HG03175 (cell line): ENCODE data around the gene CYBB.
A peak's percentile ranks its signal among the peaks of the same experiment; 100 is the strongest.
"Not testable (repeated sequence)": the region's sequence is repeated elsewhere in the genome, so short reads cannot be mapped to it uniquely, and the experiment has no call there.

Experiments
- ATAC-seq: cut with Tn5 transposase; IDR thresholded peaks from one replicate; pipeline ENCODE4 v1.9.1; 2021; ENCODE audit warnings: mild to moderate bottlenecking, moderate library complexity; ENCODE audit not compliant: unreplicated experiment

Gene CYBB

DNA sequence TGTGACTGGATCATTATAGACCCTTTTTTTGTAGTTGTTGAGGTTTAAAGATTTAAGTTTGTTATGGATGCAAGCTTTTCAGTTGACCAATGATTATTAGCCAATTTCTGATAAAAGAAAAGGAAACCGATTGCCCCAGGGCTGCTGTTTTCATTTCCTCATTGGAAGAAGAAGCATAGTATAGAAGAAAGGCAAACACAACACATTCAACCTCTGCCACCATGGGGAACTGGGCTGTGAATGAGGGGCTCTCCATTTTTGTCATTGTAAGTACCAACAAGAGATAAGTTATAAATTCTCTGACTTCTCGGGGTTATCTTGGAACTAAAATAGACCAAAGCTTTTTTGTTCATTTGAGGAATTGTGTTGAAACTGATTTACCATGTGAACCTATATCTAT is at the start of gene CYBB:
TSS of gene CYBB (plus strand) at position 203 of the 400 bp plus-strand sequence. CDS start at position 222, 19 bp downstream.
- ATAC-seq, result peak; percentile 48

DNA sequence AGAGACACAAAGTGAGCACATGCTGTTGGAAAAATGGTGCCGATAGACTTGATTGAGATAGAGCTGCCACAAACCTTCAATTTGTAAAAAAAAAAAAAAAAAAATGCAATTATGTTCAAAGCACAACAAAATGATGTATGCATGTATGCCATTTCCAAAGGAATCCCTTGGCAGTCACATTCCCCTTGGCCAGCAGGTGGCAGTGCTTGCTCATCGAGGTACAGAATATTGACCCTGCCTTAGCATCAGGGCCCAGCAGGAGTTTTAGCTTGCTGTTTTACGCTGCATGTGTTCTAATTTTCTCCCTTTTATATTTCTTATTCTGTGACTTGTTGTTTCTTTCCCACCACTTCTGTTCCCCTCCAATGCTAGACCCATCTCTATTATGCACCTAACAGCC is 34.5 kb upstream of the CYBB start:
- ATAC-seq, result peak; percentile 64

DNA sequence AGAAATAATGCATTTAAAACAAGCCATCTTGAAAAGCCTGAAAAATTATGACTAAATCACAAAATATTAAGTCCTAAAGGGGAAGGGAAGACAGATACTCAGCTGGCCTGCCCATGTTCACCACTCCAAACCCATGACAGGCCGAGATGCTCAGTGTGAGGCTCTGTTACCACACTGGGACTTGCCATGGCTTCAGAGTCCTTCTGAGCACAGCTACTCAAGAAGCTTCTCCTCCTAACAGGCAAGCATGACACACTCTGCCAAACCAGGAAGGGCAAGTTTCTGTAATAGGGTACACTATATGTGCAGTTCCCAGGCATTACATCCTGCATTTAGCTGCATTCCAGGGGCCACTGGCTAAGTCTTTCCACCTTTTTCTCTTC is 34.0 kb upstream of the CYBB start:
- ATAC-seq, result peak; percentile 35

DNA sequence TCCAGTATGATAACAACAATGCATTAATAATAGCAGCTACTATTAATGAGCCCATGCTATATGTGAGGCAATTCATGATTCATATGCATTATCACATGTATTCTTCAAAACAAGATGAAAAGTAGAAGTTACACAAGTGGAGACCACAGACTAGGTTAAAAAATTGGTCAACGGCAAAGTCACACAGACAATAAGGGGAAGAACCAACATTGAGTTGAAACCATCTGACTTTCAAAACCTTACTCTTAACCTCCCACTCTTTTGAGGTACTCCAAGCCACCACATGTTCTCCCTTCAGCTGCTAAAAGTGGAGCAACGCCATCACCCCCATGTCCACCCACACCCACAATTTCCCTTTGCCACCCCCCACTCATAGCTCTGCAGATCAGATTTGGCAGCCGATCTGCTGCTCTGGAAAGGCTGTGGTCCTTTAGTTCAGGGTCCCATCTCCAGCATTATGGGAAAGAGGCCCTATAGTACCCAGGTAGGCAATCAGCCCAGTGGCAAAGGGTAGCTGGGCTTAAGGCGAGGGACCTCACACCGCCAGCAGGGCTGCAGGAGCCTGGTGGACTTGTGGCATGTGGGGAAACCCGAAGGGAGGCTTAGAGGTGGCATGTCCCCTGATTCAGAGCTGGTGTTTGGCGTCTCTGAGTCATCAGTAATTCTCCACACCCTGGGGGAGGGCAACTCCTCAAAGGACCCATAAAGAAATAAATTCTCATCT is 33.5 kb upstream of the CYBB start:
- ATAC-seq, result peak; percentile 90

DNA sequence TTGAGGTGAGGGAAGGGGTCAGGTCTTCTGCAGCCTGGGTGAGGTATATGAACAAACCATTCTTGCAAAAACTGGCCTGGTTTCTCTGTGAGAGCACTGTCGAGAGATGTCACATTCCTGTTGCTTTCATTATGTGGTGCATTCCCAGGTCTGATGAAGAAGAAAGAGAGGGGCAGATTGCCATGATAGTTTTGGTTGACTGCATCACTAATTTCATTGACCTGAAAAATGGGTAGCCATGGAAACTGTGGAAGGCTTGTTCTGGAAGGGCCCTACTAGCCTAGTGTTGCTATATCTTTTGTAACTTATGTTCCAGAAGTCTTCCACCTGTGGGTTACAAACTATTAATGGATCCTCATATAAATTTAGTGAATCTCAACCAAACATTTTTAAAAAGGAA is 32.9 kb upstream of the CYBB start:
- ATAC-seq, result no peak

DNA sequence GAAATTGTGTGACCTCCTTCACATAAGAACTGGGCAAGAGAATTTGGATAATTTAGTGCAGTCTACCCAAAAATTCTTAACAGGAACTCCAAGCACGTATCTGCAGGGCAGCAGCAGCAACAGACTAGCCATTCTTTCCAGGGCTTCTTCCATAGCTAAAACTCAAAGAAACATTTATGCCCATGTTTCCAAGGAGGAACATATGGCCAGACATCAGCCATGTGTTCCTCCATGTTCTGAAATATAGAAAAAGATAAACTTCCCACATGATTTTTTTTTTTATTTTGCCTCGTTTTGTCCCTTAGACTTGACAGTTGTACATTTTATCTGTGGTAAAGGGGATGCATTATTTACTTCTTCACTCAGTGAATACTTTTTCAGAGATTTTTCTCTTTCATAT is 27.6 kb upstream of the CYBB start:
- ATAC-seq, result no peak

DNA sequence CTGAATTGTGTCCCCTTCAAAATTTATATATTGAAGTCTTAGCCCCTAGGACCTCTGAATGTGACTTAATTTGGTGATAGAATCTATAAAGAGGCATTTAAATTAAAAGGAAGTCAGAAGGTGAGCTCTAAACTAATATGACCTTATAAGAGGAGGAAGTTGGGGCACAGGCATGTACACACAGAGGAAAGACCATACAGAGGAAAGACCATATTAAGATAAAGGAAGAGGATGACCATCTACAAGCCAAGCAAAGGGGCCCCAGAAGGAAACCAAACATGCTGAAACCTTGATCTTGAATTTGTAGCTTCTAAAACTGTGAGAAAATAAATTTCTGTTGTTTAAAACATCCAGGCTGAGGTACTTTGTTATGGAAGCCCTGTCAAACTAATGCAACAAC is 26.9 kb upstream of the CYBB start:
- no peak for ATAC-seq

DNA sequence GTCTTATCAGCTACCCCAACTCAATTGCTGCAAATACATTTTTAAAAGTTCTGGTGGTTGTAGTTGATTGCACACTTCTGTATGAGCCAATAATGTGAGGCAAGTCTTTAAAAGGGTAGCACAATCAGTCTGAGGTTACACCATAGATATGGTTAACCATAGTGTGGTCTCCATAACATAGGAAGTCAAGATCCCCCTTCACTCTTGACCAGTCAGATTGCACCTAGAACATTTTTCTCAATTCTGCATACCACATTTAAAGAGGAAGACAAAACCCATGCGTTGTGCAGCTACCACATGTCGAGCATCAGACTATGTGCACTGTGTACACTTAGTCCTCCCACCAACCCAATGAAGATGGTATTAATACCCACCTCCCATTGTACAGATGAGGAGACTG is 26.5 kb upstream of the CYBB start:
- no peak for ATAC-seq

DNA sequence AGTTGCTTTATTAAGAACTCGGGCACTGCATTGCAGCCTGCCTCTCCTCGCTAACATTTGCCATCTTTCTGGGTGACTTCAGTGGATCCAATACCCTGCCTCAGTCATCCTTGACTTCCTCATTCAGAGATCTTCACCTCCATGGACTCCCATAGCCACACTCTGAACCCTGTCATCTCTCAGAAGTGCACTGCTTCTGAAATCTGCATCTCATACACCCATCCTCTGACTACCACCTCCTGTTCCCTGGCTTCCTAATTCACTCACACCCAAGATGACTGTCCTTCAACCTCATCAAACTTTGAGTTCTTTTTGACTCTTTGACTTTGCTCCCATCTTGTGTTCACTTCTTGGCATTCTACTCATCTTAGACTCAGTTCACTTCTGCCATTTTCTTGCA is 25.3 kb upstream of the CYBB start:
- peak; percentile 12 for ATAC-seq

DNA sequence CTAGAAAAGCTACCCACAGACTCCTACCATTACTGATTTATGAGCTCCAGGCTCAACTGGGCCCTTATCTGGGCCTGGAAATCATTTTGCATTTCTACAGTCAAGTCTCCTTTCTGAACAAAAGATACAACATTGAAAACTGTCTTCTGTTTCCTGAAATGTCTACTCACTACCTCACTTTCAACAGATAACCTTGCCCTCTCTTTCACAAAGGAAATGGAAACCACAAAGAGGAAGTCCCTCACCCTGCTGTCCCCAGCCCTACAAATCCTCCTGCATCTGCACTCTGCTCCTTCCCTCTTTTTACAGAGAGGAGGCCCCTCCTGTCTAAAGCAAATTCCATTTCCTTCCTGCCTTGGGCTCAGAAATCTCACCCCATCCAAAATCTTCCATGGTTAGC is 24.8 kb upstream of the CYBB start:
- ATAC-seq, result peak; percentile 95

DNA sequence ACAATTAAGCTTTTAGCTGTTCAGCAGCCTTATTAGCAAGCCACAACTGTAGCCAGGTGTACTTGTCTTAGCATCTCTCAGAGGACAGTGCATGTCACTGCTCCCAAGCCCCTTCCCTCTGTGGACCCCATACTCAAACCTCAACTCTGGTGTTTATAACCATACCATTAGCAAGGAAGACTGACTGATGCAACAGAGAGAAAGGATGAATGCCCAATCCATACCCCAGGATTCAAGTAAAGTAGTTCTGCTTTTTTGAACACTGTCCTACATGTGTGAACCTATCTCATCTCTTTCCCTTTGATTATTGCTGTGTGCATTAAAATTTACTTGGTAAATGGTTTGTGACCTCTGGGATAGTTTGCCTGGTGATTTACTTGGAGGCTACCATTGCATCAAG is 22.8 kb upstream of the CYBB start:
- ATAC-seq, result no peak

DNA sequence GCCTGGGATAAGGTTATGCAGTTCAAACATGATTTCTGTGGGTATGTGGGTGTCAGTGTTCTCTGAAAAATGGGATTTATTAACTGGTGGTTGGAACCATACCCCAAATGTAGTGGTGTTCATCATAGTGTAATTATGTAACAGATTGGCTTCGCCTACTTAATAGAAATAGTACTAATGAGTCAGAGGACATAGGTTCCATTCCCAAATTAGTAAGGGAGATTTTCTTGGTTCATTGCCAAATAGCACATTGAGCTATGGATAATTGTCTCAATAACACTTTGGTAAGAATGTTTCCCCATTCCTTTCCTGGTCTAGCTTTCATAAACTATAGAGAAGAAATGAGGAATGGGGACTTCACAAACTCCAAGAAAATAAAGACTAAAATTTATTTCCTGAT is 20.5 kb upstream of the CYBB start:
- no peak for ATAC-seq

DNA sequence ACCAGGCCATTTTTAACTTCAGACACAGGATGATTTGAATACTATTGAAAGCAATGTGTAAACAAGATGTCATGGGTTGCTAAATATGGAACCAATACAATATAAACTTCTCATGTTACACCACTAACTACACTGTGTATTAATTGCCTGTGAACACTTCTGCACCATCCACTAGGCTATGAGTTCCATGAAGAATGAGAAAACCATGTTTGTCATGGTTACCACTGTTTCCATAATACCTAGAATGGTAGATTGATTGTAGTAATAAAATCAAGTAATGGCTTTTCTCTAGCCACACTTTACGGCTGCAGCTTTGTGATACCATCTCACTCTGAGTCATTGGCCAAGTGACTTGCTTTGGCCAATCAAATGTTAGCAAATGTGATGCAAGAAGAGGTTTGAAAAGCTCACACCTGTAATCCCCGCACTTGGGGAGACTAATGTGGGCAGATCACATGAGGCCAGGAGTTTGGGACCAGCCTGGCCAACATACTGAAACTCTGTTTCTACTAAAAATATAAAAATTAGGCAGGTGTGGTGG is 19.9 kb upstream of the CYBB start:
- ATAC-seq, result no peak

DNA sequence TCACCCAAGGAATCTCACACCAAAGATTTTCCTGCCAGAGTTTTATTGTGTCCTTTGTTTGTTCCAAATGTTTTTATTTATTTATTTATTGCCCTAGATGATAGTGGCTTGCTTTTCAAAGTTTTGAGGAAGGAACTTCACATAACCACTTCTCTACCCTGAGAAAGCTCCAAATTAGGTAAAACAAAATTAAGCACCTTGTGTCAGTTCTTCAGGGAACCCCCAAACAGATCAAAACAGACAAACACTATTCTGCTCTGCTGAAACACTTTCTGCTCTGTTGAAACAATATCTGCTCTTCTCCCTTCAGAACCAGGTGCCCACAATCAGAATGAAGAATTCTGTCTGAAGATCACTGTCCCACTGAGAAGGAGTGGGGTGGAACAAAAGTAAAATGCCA is 16.5 kb upstream of the CYBB start:
- ATAC-seq, result no peak

DNA sequence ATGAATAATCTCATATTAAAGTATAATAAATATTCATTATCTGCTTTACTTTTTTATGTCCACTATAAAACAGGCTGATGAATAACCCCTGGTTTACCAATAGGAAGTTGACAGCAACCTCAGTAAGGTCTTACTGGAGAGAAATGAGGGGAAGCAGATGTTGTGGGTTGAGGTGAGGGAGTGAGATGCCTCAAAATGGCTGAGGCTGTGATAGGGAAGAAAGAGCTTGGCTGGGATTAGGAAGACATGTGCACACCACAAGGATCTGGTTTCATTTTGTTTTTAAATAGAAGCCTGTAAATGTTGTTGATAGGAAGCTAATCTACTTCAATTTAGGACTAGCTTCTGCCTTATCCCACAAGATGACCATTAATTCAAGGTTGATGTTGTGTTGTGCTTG is 14.4 kb upstream of the CYBB start:
- no peak for ATAC-seq

DNA sequence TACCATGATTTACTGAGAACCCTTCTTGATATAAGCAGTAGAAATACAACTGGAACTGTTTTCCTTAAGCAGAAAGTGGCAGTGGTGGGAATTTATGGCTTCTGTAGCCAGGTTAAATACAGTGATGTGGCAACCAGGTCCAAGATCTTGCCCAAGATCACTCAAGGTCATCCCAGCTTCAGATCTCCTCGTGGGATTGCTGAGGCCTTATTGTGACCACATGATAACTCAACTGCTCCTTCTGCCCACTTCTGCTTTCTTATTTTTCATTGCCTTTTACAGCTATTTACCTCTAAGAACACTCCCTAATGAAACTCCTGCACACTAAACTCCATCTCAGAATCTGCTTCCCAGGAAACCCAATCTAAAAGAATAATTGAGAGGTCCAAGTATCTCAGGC is 12.4 kb upstream of the CYBB start:
- no peak for ATAC-seq

DNA sequence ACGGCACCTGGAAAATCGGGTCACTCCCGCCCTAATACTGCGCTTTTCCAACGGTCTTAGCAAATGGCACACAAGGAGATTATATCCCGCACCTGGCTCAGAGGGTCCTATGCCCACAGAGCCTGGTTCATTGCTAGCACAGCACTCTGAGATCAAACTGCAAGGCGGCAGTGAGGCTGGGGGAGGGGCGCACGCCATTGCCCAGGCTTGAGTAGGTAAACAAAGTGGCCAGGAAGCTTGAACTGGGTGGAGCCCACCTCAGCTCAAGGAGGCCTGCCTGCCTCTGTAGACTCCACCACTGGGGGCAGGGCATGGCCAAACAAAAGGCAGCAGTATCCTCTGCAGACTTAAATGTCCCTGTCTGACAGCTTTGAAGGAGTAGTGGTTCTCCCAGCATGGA is 11.0 kb upstream of the CYBB start:
- not testable (repeated sequence) for ATAC-seq

DNA sequence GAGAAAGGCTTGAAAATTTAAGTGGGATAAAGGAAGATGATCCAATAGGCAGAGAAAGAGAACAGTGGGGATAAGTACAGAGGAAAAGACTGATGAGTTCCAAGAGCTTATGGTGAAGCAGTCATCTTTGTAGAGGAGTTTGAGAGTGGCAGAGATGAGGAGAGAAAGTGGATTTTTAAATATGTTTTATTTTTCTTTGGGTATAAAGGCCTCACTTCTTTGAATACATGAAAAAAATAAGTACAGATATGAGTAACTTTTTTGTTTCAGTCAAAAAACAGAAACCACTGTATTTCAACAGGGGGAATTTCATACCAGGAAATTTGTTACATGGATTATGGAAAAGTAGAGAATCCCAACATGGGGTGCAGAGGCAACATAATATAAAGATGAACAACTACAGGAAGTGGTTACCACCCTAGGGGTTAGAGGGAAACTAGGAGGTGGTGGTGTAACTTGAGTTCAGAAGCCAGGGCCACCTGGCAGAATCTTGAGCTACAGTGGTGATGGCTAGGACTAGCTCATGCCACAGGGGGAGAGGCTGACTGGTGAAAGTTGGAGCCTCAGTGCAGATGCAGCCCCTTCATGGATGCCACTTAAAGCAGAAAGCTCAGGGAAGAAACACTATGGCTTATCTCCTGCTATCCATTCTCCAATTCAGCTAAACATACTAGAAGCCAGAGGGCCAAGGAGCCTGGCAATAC is 3.4 kb upstream of the CYBB start:
- ATAC-seq, result peak; percentile 83

DNA sequence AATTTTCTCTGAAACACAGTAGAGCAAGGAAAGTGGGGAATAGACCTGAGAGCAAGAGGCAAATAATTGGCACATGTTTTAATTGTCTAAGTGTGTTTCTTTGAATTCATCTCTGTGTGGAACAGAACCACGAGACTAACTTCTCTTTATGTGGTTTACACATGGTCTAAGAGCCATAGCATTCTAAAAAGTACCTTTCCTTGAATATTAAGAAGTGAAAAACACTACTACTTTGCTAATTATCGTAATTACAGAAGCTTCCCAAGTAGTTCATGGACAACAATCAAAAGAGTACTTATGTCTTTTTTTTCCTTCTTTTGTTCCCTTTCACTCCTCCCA is 2.9 kb upstream of the CYBB start:
- ATAC-seq, result no peak

DNA sequence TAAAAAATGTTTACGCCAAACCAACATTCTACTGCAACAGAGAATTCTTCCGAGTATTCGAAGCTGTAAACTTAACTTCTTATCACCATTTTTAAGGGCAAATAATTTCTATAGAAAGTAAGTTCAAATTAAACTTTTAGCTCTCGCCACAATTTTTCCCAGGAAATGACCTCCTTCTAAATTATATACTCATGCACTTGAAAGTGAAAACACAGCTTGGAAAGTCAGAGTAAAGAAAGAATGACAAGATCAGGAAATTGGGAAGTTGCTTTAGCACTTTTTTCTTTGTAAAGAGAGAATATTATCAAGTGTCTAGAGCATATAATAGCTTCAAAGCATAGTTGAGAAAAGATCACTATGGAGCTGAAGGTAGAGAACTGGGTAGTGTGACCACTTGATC is 1.2 kb downstream of the CYBB start:
- no peak for ATAC-seq

DNA sequence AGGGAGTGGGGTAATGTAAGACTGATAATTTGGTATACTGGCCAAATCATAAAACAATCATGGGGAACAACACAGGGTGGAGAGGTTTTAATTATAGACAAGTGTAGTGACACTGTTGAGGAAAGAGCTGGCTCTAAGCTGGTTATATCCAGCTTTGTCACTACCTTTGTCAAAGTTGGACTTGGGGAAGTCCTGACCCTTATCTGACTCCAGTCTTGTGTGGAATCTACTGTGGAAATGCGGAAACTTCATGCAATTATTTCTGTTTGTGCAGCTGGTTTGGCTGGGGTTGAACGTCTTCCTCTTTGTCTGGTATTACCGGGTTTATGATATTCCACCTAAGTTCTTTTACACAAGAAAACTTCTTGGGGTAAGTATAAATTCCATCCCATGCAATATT is 2.0 kb downstream of the CYBB start:
- no peak for ATAC-seq

DNA sequence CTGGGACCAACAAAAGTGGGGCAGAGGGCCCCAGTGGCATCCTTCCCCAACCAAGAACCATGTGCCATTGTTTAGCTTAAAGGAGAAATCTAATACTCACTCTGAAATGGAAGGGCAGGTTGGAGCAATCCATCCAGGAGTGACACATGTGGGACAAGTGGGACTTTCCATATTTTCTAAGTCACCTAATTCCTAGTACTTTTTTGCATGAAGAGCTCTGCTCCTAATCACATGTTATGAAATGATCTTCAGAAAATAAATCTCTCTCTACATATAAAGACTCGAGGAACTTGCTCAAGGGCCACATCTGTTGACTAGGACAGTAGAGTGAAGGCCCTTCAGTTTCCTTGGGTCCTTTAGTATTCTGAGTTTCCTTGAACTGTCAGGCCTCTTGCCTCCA is 2.5 kb downstream of the CYBB start:
- ATAC-seq, result no peak

DNA sequence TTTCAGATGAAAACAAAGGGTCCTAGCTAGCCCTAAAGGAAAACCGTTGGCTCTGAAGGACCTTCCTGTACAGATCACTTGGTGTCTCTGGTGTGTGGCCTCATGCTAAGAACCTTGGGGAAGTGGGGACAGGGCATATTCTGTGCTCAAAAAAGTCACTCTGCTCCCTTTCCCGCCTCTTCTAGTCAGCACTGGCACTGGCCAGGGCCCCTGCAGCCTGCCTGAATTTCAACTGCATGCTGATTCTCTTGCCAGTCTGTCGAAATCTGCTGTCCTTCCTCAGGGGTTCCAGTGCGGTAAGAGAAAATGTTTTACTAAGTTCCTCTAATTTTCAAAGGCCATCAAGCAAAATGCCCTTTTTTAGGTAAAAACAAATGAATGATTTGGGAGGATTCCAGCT is 3.4 kb downstream of the CYBB start:
- ATAC-seq, result no peak
